Activated T-helper 9 cell treated with anti-CD3 and anti-CD28 coated beads, Interleukin-2, amount 50 U/mL, for 16 hours (primary cell): ENCODE results near the gene BMPR1B.
"Not testable (repeated sequence)": the region's sequence is repeated elsewhere in the genome, so short reads cannot be mapped to it uniquely, and the experiment has no call there.

Experiments
- DNase-seq: peaks from one replicate; pipeline ENCODE4 v3.0.0-alpha.2; 2020; ENCODE audit warnings: low read depth

The BMPR1B gene

DNA sequence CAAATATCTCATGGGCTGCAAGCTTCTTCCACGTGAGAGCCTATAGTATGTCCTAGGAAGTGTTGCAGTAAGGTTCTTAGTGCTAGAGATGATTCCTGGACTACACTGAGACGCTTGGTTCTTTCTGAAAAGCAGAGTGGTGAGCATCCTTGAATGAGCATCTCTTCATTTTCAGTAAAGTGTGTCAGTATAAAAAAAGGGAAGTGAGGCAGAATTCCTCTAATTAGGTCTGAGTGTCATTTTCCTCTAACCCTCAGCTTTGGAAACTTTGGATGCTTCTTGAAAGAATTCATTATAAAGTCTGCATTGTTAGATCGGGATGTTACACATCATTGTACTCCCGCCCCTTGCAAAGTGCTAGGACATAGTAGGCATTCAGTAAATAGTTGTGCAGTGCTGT, 5.2 kb downstream of the BMPR1B start:
- DNase-seq, result no peak

GRCh38 chr4:94763500-94763899, 5.7 kb downstream of the BMPR1B start:
- DNase-seq, result no peak

DNA sequence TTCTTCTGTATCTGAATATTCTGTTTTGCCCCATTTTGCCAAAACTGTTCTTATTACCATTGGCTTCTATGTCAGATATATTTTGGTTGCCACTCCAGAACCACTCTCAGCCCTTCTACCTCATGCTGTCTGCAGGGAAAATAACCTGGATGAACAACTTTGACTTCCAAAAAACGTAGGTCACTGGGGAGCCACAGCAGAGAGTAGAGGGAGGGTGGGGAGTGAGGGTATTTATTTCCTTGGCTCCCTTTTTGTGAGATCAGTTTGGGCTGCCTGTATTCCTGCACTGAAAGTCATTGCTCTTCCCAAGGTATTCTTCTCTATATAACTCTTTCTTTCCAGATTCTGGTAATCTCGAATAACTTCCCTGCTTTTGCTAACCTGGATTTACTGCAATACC, 6.3 kb downstream of the BMPR1B start:
- no peak for DNase-seq

GRCh38 chr4:94765174-94765573, 7.4 kb downstream of the BMPR1B start:
- no peak for DNase-seq

- DNase-seq, result no peak
These were observed 7.9 kb downstream of the BMPR1B start for GRCh38 chr4:94765648-94766047.

- DNase-seq, result no peak
These were observed 9.1 kb downstream of the BMPR1B start for GRCh38 chr4:94766856-94767255.

- no peak for DNase-seq
These were observed 9.7 kb downstream of the BMPR1B start for GRCh38 chr4:94767446-94767845.

- DNase-seq, result no peak
These were observed 25.0 kb downstream of the BMPR1B start for GRCh38 chr4:94782707-94783106.

GRCh38 chr4:94791701-94792100, 33.9 kb downstream of the BMPR1B start:
- no peak for DNase-seq

DNA sequence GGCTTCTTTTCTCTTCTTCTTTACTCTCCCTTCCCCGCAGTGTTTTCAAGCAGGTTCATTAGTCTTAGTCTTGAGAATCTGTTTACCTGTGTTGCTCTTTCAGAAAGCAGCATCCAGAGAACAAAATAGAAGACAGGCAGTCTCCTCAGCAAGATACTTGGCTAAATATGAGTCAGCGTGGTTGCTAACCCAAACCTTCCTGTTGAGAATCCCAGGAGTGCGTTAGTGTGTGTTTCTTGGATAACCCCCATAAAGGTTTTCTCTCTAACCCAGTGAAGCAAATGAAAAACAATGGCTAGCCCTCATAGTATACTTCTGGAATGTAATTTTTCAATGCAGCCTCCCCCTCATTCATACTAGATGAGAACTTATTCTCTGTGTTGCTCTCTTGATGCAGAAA, 41.1 kb downstream of the BMPR1B start:
- no peak for DNase-seq

DNA sequence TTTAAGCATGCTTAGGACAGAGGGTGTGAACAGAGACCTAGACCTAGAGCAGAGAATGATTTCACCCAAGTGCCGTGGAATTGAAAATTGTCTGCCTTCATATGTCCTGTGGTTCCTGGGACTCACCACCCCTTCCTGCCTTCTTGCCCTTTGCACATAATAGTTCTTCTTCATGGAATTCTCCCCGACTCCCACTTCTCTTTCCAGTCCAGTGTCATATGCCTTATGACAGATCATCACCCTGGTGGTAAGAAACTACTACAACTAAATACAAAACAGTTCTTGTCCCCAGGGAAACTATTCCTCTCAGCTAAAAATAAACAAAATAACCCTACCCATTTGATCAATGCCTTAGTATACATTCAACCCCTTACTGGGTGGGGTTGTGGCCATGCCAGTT, 43.3 kb downstream of the BMPR1B start:
- DNase-seq, result no peak

DNA sequence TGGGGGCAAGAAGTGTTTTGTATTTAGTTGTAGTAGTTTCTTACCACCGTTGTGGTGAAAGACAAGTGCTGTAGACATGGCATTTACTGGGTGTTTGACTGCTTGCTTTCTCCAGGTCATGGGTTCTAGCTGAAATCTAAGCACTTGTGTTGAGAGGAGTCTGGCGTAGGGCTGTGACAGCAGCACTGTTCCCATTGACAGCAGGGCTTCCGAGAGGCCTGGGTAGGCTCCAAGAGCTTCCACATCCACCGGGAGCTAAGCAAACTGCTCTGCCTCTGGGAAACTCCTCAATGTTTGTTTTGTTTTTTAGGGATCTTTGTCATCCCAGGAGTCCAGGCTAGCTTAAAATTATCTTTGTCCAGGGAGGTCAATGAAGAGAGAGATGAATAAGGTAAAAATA, 44.3 kb downstream of the BMPR1B start:
- no peak for DNase-seq

- no peak for DNase-seq
These were observed 45.4 kb downstream of the BMPR1B start for GRCh38 chr4:94803181-94803580.

DNA sequence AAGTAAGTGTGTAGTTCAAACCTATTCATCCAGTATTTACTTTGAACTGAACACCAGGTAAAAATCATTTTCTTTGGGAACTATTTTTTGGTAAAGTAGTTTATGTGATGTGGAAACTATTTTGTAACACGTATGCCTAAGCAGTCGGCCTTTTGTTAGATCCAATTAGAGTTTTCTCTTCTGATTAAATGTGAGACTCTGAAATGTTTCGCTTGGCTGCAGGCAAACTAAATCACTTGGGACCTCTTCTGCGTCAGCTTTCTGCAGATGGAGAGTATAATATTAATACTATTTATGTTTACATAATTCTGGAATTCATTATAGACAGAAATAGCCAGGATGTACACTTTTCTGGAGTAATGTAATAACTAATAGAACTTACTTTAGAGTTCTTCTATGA, 46.9 kb downstream of the BMPR1B start:
- no peak for DNase-seq

GRCh38 chr4:94806376-94806775, 48.6 kb downstream of the BMPR1B start:
- DNase-seq, result no peak

DNA sequence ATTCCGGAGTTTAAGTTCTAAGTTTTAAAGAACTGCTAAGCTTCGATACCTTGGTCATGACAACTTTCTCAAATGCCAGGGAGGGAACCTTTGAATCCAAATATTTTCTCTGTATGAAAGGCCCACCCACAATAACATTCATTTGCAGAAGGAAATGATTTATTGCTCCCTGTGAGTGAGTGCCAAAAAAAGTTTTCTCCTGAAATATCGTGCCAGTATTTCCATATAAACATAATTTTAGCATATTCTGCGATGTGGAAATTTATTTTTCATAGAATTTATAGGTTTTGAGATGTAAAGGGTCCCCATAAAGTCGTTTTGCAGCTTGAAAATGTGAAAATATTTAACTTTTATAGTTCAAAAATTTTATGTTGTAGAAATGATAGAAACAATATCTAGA, 53.9 kb downstream of the BMPR1B start:
- no peak for DNase-seq

DNA sequence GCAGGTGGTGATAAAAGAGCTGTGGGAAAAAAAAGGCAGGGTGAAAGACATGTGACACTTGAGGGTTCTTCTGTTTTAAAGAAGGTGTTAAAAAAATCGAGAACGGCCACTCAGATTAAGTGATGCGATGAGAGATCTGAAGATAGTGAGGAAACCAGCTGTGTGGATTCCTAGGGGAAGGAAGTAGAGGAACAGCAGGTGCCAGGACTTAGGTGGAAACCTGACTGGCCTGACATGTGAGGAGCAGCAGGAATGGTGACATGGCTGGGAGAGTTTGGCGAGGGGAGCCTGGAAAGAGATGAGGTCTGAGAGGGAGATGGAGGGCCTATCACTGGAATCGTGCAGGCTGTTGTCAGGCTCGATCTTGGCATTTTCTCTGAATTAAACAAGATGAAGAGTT, 55.5 kb downstream of the BMPR1B start:
- no peak for DNase-seq

GRCh38 chr4:94814237-94814636, 56.5 kb downstream of the BMPR1B start:
- no peak for DNase-seq

DNA sequence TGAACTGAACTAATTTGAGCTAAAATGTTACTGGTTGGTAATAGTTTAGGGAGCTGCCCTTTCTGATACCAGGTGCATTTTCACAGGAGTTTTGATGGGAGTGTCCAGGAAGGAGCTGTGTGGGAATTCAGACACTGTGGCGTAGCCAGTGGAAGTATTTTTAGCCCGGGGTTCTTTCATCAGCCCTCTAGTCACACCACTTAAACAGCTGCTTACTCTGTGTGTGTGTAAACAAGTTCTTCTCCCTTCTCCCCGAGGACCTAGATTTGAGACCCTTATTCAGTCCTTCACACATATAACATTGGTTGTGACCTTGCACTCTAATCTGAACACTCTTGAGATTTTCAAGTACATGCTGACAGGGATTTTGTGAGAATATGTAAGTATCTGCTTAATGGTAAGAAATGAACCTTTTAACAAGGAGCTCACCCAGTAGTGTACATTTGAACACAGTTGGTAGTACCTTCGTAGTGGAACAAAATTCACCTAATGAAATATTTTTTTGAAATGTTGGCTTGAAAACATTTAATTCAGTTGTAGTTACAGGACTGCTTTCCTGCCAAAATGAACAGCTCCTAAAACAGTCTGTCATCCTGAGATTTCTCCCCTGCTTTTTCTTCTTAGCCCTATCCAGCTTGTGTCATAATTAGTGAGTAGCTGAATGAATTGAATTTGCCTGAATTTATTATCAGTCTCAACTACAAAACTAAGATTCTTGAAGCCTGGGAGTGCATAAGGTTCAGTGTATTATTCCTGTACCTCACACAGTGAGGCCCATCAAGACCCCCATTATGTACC, 61.8 kb downstream of the BMPR1B start:
- no peak for DNase-seq

- DNase-seq, result no peak
These were observed 68.5 kb downstream of the BMPR1B start for GRCh38 chr4:94826206-94826605.

DNA sequence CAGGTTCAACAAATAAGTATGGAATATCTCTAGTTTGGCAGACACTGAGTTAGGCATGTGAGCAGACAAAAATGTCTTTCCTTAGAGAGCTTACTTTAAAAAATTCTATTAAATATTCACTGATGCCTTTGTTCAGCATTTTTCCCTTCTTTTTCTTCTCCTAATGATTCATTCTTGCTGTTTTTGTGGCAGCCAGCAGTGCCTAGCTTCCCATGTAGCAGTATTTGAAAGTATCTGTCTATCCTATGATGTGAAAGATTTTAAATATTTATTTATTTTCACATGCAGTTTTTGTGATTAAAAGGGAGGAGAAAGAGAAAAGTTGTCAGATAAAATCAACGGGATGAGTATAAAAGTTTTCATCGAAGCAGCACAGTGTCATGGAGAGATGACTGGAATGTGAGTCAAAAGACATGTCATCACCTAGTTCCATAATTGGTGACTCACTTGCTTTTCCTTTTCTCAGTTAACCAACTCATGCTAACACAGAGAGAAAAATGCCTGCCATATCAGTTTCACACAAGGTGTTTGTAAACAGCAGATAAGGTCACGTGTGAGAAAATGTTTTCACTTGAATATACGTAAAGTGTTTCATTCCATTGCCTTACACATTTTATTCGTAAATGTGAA, 69.8 kb downstream of the BMPR1B start:
- no peak for DNase-seq

DNA sequence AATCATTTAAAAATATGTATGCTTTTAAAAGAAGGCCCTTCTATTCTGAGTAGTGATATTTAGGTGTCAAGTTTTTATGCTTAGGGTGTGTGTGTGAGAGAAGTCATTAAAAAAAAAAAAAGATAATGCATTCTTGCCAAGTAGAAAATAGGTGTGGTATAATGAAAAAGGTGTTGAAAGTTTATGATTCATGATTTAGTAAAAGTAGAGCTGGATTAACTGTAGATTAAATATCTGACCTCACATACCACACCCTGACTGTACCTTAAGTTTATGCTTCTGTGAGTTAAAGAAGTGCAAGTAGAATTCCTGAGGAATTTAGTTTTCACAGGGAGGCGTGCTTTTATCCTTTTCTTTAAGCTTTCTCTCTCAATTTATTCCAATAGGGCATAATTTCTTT, 71.1 kb downstream of the BMPR1B start:
- DNase-seq, result no peak

GRCh38 chr4:94831607-94832006, 73.9 kb downstream of the BMPR1B start:
- no peak for DNase-seq

- not testable (repeated sequence) for DNase-seq
These were observed 74.6 kb downstream of the BMPR1B start for GRCh38 chr4:94832329-94832728.
